ENCODE results near the gene PPL.
"Not testable (repeated sequence)": the region's sequence is repeated elsewhere in the genome, so short reads cannot be mapped to it uniquely, and the experiment has no call there.

PPL gene

GRCh38 chr16:4960579-4960978 is 23.6 kb upstream of the PPL start:
- no peak for TF ChIP-seq TAF1 (IDR thresholded peaks at IDR 0.05; ENCODE audit: low read depth, low read length)
- TF ChIP-seq POLR2A (IDR thresholded peaks at IDR 0.05; ENCODE audit: low read depth, low read length), result no peak
- no peak for TF ChIP-seq POU2F2 (IDR thresholded peaks at IDR 0.05; ENCODE audit: low read depth, low read length)
- TF ChIP-seq PAX5 (IDR thresholded peaks at IDR 0.05; ENCODE audit: insufficient read depth, low read length, severe bottlenecking), result no peak
- no peak for DNase-seq (ENCODE audit: insufficient read length, low spot score)
- no peak for FAIRE-seq

- TF ChIP-seq PAX5 (IDR thresholded peaks at IDR 0.05; ENCODE audit: insufficient read depth, low read length, severe bottlenecking), result no peak
- no peak for TF ChIP-seq POLR2AphosphoS5 (IDR thresholded peaks at IDR 0.05; ENCODE audit: low read depth, low read length)
- TF ChIP-seq POU2F2 (IDR thresholded peaks at IDR 0.05; ENCODE audit: low read depth, low read length), result no peak
- TF ChIP-seq POLR2A (IDR thresholded peaks at IDR 0.05; ENCODE audit: low read depth, low read length), result no peak
- no peak for TF ChIP-seq TAF1 (IDR thresholded peaks at IDR 0.05; ENCODE audit: low read depth, low read length)
- TF ChIP-seq SPI1 (IDR thresholded peaks at IDR 0.05; ENCODE audit: low read depth, low read length), result no peak
- DNase-seq (ENCODE audit: insufficient read length, low spot score) (no peak), FAIRE-seq (no peak)
Measured at GRCh38 chr16:4958510-4959438, 21.8 kb upstream of the PPL start.

GRCh38 chr16:4957720-4958509 is 21.0 kb upstream of the PPL start, which contains the start of gene SEC14L5:
SEC14L5 (plus strand) TSS chr16:4958330; CDS start chr16:4959324, 994 bp downstream.
- peak; percentile 96 for DNase-seq (ENCODE audit: insufficient read length, low spot score)
- FAIRE-seq, result peak; percentile 77
- TF ChIP-seq TAF1 (IDR thresholded peaks at IDR 0.05; ENCODE audit: low read depth, low read length) (no peak), POLR2AphosphoS5 (IDR thresholded peaks at IDR 0.05; ENCODE audit: low read depth, low read length) (no peak), POU2F2 (IDR thresholded peaks at IDR 0.05; ENCODE audit: low read depth, low read length) (no peak), POLR2A (IDR thresholded peaks at IDR 0.05; ENCODE audit: low read depth, low read length) (no peak), SPI1 (IDR thresholded peaks at IDR 0.05; ENCODE audit: low read depth, low read length) (no peak), PAX5 (IDR thresholded peaks at IDR 0.05; ENCODE audit: insufficient read depth, low read length, severe bottlenecking) (no peak)

- FAIRE-seq, result no peak
- no peak for DNase-seq (ENCODE audit: insufficient read length, low spot score)
- TF ChIP-seq SPI1 (IDR thresholded peaks at IDR 0.05; ENCODE audit: low read depth, low read length) (no peak), POLR2A (IDR thresholded peaks at IDR 0.05; ENCODE audit: low read depth, low read length) (no peak), POU2F2 (IDR thresholded peaks at IDR 0.05; ENCODE audit: low read depth, low read length) (no peak), TAF1 (IDR thresholded peaks at IDR 0.05; ENCODE audit: low read depth, low read length) (no peak), POLR2AphosphoS5 (IDR thresholded peaks at IDR 0.05; ENCODE audit: low read depth, low read length) (no peak), PAX5 (IDR thresholded peaks at IDR 0.05; ENCODE audit: insufficient read depth, low read length, severe bottlenecking) (no peak)
Measured at GRCh38 chr16:4957420-4957719, 20.4 kb upstream of the PPL start.

- DNase-seq (ENCODE audit: insufficient read length, low spot score), result no peak
- TF ChIP-seq PAX5 (IDR thresholded peaks at IDR 0.05; ENCODE audit: insufficient read depth, low read length, severe bottlenecking) (no peak), POLR2A (IDR thresholded peaks at IDR 0.05; ENCODE audit: low read depth, low read length) (no peak), POU2F2 (IDR thresholded peaks at IDR 0.05; ENCODE audit: low read depth, low read length) (no peak), SPI1 (IDR thresholded peaks at IDR 0.05; ENCODE audit: low read depth, low read length) (no peak)
- no peak for FAIRE-seq
Measured at GRCh38 chr16:4954714-4955113, 17.8 kb upstream of the PPL start.

- DNase-seq (ENCODE audit: insufficient read length, low spot score); FAIRE-seq: not testable (repeated sequence)
Measured at GRCh38 chr16:4951583-4951982, 14.6 kb upstream of the PPL start.

- FAIRE-seq, result no peak
- DNase-seq (ENCODE audit: insufficient read length, low spot score), result no peak
- TF ChIP-seq POLR2AphosphoS5 (IDR thresholded peaks at IDR 0.05; ENCODE audit: low read depth, low read length) (no peak), PAX5 (IDR thresholded peaks at IDR 0.05; ENCODE audit: insufficient read depth, low read length, severe bottlenecking) (no peak), POU2F2 (IDR thresholded peaks at IDR 0.05; ENCODE audit: low read depth, low read length) (no peak), POLR2A (IDR thresholded peaks at IDR 0.05; ENCODE audit: low read depth, low read length) (no peak), TAF1 (IDR thresholded peaks at IDR 0.05; ENCODE audit: low read depth, low read length) (no peak), SPI1 (IDR thresholded peaks at IDR 0.05; ENCODE audit: low read depth, low read length) (no peak)
Measured at GRCh38 chr16:4949986-4950385, 13.0 kb upstream of the PPL start.

GRCh38 chr16:4948903-4949766 is 12.2 kb upstream of the PPL start:
- no peak for TF ChIP-seq POU2F2 (IDR thresholded peaks at IDR 0.05; ENCODE audit: low read depth, low read length)
- TF ChIP-seq POLR2AphosphoS5 (IDR thresholded peaks at IDR 0.05; ENCODE audit: low read depth, low read length), result no peak
- TF ChIP-seq PAX5 (IDR thresholded peaks at IDR 0.05; ENCODE audit: insufficient read depth, low read length, severe bottlenecking), result no peak
- no peak for TF ChIP-seq TAF1 (IDR thresholded peaks at IDR 0.05; ENCODE audit: low read depth, low read length)
- TF ChIP-seq SPI1 (IDR thresholded peaks at IDR 0.05; ENCODE audit: low read depth, low read length), result no peak
- TF ChIP-seq POLR2A (IDR thresholded peaks at IDR 0.05; ENCODE audit: low read depth, low read length), result no peak
- FAIRE-seq (no peak), DNase-seq (ENCODE audit: insufficient read length, low spot score) (no peak)

Data from GM12891 (cell line).